Right atrium auricular region (tissue), 2 donors: Measurements from ENCODE around the gene PKP3. TPM values are rescaled to one million over a fixed set of nuclear protein-coding genes. Genes with fewer than 3 reads are reported as not detected.
"Not testable (repeated sequence)": the region's sequence is repeated elsewhere in the genome, so short reads cannot be mapped to it uniquely, and the experiment has no call there.

Experiments used
- DNase-seq: peaks from one replicate; pipeline ENCODE4 v3.0.0-alpha.2; 2019; ENCODE audit warnings: low spot score
- H3K27ac ChIP-seq, 2 donors: fragments of 200-600 bp; sonication (generic); 1 replicate in 1 of 2; 2 replicates in 1 of 2; pipeline ENCODE4 v1.5.1; 2016 to 2019
- H3K27me3 ChIP-seq, 2 donors: fragments of 200-600 bp; sonication (generic); one replicate each; pipeline versions ENCODE4 v1.5.1 to v1.6.0; 2017 to 2019
- H3K36me3 ChIP-seq: fragments of 200-600 bp; sonication (generic); one replicate; pipeline ENCODE4 v1.5.1; 2016
- H3K4me1 ChIP-seq, 2 donors: fragments of 200-600 bp; sonication (generic); one replicate each; pipeline versions ENCODE4 v1.5.1 to v1.6.0; 2017 to 2019
- H3K4me3 ChIP-seq, 2 donors: fragments of 200-600 bp; sonication (generic); 1 replicate in 1 of 2; 2 replicates in 1 of 2; pipeline ENCODE4 v1.5.1; 2017 to 2019; ENCODE audit warnings: mild to moderate bottlenecking in 1 of 2, moderate library complexity in 1 of 2
- H3K9me3 ChIP-seq, 2 donors: fragments of 200-600 bp; sonication (generic); one replicate each; pipeline ENCODE4 v1.5.1; 2019
- CTCF ChIP-seq, 2 donors: fragments of 200-600 bp; sonication (generic); IDR thresholded peaks; one replicate each; pipeline ENCODE4 v1.5.1; 2019; ENCODE audit warnings: antibody characterized with exemption in 2 of 2
- total RNA-seq, 2 donors: library from RNA; depleted of rRNA; stranded (reverse); fragments of >200 nt; gene quantifications; one replicate each; pipeline ENCODE4 v1.1.0, GENCODE V29; 2016

The PKP3 gene
- total RNA-seq, result 1 to 10 TPM in 1 of 2 donors, under 1 TPM in 1; 0.43 to 1.0 TPM

GRCh38 chr11:394034-394857 is at the start of gene PKP3:
TSS of gene PKP3 (plus strand) at chr11:394209. CDS start at chr11:394293, 84 bp downstream.
- H3K4me3 ChIP-seq, result no peak within 1 kb of the TSS
- no peaks in the 10 kb centered on the region for H3K9me3 ChIP-seq
- peaks cover 0 to 17% of the 10 kb centered on the region in 2 donors for H3K4me1 ChIP-seq
- peaks cover 0 to 5% of the 10 kb centered on the region in 2 donors for H3K27me3 ChIP-seq
- TF ChIP-seq CTCF (IDR thresholded peaks at IDR 0.05), result no peak
- no peaks in the 10 kb centered on the region for H3K36me3 ChIP-seq
- H3K27ac ChIP-seq, result no peak within 1 kb of the TSS
- DNase-seq, result no peak

- TF ChIP-seq CTCF (IDR thresholded peaks at IDR 0.05), result no peak
- H3K36me3 ChIP-seq, result no peaks in the 10 kb centered on the region
- H3K9me3 ChIP-seq, result no peaks in the 10 kb centered on the region
- no peak overlapping the region for H3K4me3 ChIP-seq
- no peaks in the 10 kb centered on the region for H3K4me1 ChIP-seq
- no peaks in the 10 kb centered on the region for H3K27me3 ChIP-seq
- no peak overlapping the region for H3K27ac ChIP-seq
- no peak for DNase-seq
These were observed 49.0 kb upstream of the PKP3 start for GRCh38 chr11:344836-345578.

GRCh38 chr11:346529-346928 is 47.5 kb upstream of the PKP3 start:
- no peak overlapping the region for H3K27ac ChIP-seq
- DNase-seq, result no peak
- TF ChIP-seq CTCF (IDR thresholded peaks at IDR 0.05), result no peak

GRCh38 chr11:349270-349954 is 44.6 kb upstream of the PKP3 start:
- H3K9me3 ChIP-seq, H3K27me3 ChIP-seq, DNase-seq, H3K4me3 ChIP-seq, H3K27ac ChIP-seq, H3K36me3 ChIP-seq: not testable (repeated sequence)
- H3K4me1 ChIP-seq, result peaks cover 0 to 21% of the 10 kb centered on the region in 2 donors

More at GRCh38 chr11:346529-346928, 47.5 kb upstream of the PKP3 start:
- no peaks in the 10 kb centered on the region for H3K9me3 ChIP-seq
- no peaks in the 10 kb centered on the region for H3K36me3 ChIP-seq
- no peaks in the 10 kb centered on the region for H3K27me3 ChIP-seq
- no peaks in the 10 kb centered on the region for H3K4me1 ChIP-seq
- no peak overlapping the region for H3K4me3 ChIP-seq

- not testable (repeated sequence) for H3K27me3 ChIP-seq, DNase-seq, H3K36me3 ChIP-seq, H3K4me3 ChIP-seq, H3K27ac ChIP-seq, H3K9me3 ChIP-seq
- H3K4me1 ChIP-seq, result peaks cover 0 to 23% of the 10 kb centered on the region in 2 donors
These were observed 43.8 kb upstream of the PKP3 start for GRCh38 chr11:350033-350722.

- no peak for TF ChIP-seq CTCF (IDR thresholded peaks at IDR 0.05)
- H3K27ac ChIP-seq, result no peak overlapping the region
- no peaks in the 10 kb centered on the region for H3K36me3 ChIP-seq
These were observed 43.2 kb upstream of the PKP3 start for GRCh38 chr11:350723-351255.

More at GRCh38 chr11:350723-351255, 43.2 kb upstream of the PKP3 start:
- H3K27me3 ChIP-seq, result no peaks in the 10 kb centered on the region
- H3K4me3 ChIP-seq, result no peak overlapping the region
- H3K9me3 ChIP-seq, result no peaks in the 10 kb centered on the region
- H3K4me1 ChIP-seq, result peaks cover 0 to 29% of the 10 kb centered on the region in 2 donors
- no peak for DNase-seq
